Urinary bladder (tissue), 4 donors: ENCODE measurements around the gene R3HDM2. TPM values are rescaled to one million over a fixed set of nuclear protein-coding genes. Genes with fewer than 3 reads are reported as not detected.

ENCODE experiments used
- DNase-seq: peaks from one replicate; pipeline ENCODE4 v3.0.0-alpha.2; 2015; ENCODE audit errors: extremely low spot score
- H3K27ac ChIP-seq: one replicate; pipeline ENCODE4 v1.5.1; 2013; ENCODE audit warnings: low read depth, mild to moderate bottlenecking, moderate library complexity
- H3K36me3 ChIP-seq: one replicate; pipeline ENCODE4 v1.6.1; 2013; ENCODE audit warnings: mild to moderate bottlenecking, moderate library complexity; ENCODE audit not compliant: insufficient read depth
- H3K4me1 ChIP-seq: one replicate; pipeline ENCODE4 v1.6.1; 2013; ENCODE audit warnings: mild to moderate bottlenecking, moderate library complexity; ENCODE audit not compliant: insufficient read depth
- H3K4me3 ChIP-seq: one replicate; pipeline ENCODE4 v1.5.1; 2013; ENCODE audit warnings: low read depth, low read length
- WGBS: extraction: QIAGEN DNeasy Blood & Tissue Kit; methylation state at CpG from one replicate; pipeline ENCODE4 v1.1.7; 2013; 5-methylcytosine and 5-hydroxymethylcytosine counted together
- polyA plus RNA-seq: library from polyadenylated mRNA; stranded (reverse); fragments of 200-250 nt; gene quantifications from one replicate; pipeline ENCODE4 v1.2.3, GENCODE V29; 2013
- small RNA-seq: library from RNA; depleted of rRNA; stranded (forward); fragments of <200 nt; gene quantifications from one replicate; pipeline ENCODE3, GENCODE V24; 2014
- total RNA-seq: library from RNA; depleted of rRNA; stranded (reverse); fragments of >200 nt; gene quantifications from one replicate; pipeline ENCODE4 v1.2.3, GENCODE V29; 2014
- donor health status: healthy with polysubstance abuse.
- donor health status: healthy.

The R3HDM2 gene
- total and polyA plus RNA-seq, 2 donors: 28.0 to 37.0 TPM

DNA sequence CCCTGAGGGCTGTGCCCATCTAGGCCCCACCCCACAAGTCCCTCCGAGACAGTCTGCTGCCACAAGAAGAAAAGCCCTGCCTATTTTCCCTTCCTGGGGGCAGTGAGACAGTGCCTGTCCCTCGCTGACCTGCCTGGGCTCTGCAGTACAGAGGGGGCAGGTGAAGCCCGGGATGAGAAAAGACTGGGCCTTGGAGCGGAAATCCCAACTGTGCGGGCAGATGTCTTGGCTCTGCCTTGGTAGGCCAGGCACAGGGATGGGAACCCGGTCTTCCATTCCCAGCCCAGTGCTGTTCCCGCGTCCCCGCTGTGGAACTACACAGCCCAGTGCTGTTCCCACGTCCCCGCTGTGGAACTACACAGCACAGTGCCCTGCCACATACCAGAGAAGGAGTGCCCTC, 227.1 kb downstream of the R3HDM2 start:
- no peak overlapping the region for H3K4me3 ChIP-seq
- no peak overlapping the region for H3K27ac ChIP-seq
- no peak for DNase-seq
- H3K4me1 ChIP-seq: no peaks in the 10 kb centered on the region
- WGBS: 87% methylated on average over 11 of the region's 11 CpGs
- peaks cover 10% of the 10 kb centered on the region for H3K36me3 ChIP-seq

Small RNAs within 50 kb of the gene (small RNA-seq; reads per million reads assigned to genes)
- not detected for gene RNU6-879P

Other genes starting within 250 kb of the R3HDM2 start
- 0.79 TPM for gene NXPH4, start 214.2 kb downstream of the R3HDM2 start, total RNA-seq
- gene NXPH4, start 214.2 kb downstream of the R3HDM2 start, polyA plus RNA-seq: 0.28 TPM
- gene SHMT2, start 201.3 kb downstream of the R3HDM2 start, total RNA-seq: 62.8 TPM
- gene SHMT2, start 201.3 kb downstream of the R3HDM2 start, polyA plus RNA-seq: 69.8 TPM
- 13.5 TPM for gene STAC3, start 179.9 kb downstream of the R3HDM2 start, total RNA-seq
- 1.1 TPM for gene STAC3, start 179.9 kb downstream of the R3HDM2 start, polyA plus RNA-seq
- not detected for gene INHBC, start 3.7 kb upstream of the R3HDM2 start, total RNA-seq
- gene INHBC, start 3.7 kb upstream of the R3HDM2 start, polyA plus RNA-seq: 0.05 TPM
- not detected for gene INHBE, start 24.3 kb upstream of the R3HDM2 start, total RNA-seq
- gene INHBE, start 24.3 kb upstream of the R3HDM2 start, polyA plus RNA-seq: 0.09 TPM
- 11.5 TPM for gene GLI1, start 28.7 kb upstream of the R3HDM2 start, total RNA-seq
- gene GLI1, start 28.7 kb upstream of the R3HDM2 start, polyA plus RNA-seq: 11.5 TPM
- 2.9 TPM for gene ARHGAP9, start 48.8 kb upstream of the R3HDM2 start, total RNA-seq
- 5.2 TPM for gene ARHGAP9, start 48.8 kb upstream of the R3HDM2 start, polyA plus RNA-seq
- gene MARS1, start 57.0 kb upstream of the R3HDM2 start, total RNA-seq: 55.1 TPM
- gene MARS1, start 57.0 kb upstream of the R3HDM2 start, polyA plus RNA-seq: 59.9 TPM
- 15.4 TPM for gene DDIT3, start 89.5 kb upstream of the R3HDM2 start, total RNA-seq
- gene DDIT3, start 89.5 kb upstream of the R3HDM2 start, polyA plus RNA-seq: 58.0 TPM
- 9.6 TPM for gene MBD6, start 91.8 kb upstream of the R3HDM2 start, total RNA-seq
- 31.1 TPM for gene MBD6, start 91.8 kb upstream of the R3HDM2 start, polyA plus RNA-seq
- gene DCTN2, start 116.1 kb upstream of the R3HDM2 start, total RNA-seq: 70.8 TPM
- gene DCTN2, start 116.1 kb upstream of the R3HDM2 start, polyA plus RNA-seq: 195 TPM
- 1.5 TPM for gene KIF5A, start 119.0 kb upstream of the R3HDM2 start, total RNA-seq
- gene KIF5A, start 119.0 kb upstream of the R3HDM2 start, polyA plus RNA-seq: 1.3 TPM
- gene PIP4K2C, start 160.1 kb upstream of the R3HDM2 start, total RNA-seq: 9.5 TPM
- 26.8 TPM for gene PIP4K2C, start 160.1 kb upstream of the R3HDM2 start, polyA plus RNA-seq
- 29.8 TPM for gene DTX3, start 173.8 kb upstream of the R3HDM2 start, total RNA-seq
- gene DTX3, start 173.8 kb upstream of the R3HDM2 start, polyA plus RNA-seq: 64.3 TPM
- gene ARHGEF25, start 180.4 kb upstream of the R3HDM2 start, total RNA-seq: 64.1 TPM
- 158 TPM for gene ARHGEF25, start 180.4 kb upstream of the R3HDM2 start, polyA plus RNA-seq
- 3.6 TPM for gene B4GALNT1, start 202.2 kb upstream of the R3HDM2 start, total RNA-seq
- 2.7 TPM for gene B4GALNT1, start 202.2 kb upstream of the R3HDM2 start, polyA plus RNA-seq